GM13976 (cell line): ENCODE results near the gene MYO18A.

ENCODE experiments used
- DNase-seq: peaks from one replicate; pipeline ENCODE4 v3.0.0; 2012; ENCODE audit warnings: low spot score
- in situ Hi-C: fragments of 300-500 bp; cut with MboI; formaldehyde crosslinking; loops from one replicate; pipeline ENCODE4 v1.12.0; 2022; ENCODE audit warnings: low sequenced_read_pairs, mixed read lengths, inconsistent platforms; ENCODE audit not compliant: unreplicated experiment
- TF ChIP-seq, protein P1 (sequence below): IDR thresholded peaks from 2 replicates; pipeline ENCODE4 v1.5.1; 2012; ENCODE audit warnings: borderline replicate concordance, mild to moderate bottlenecking; ENCODE audit not compliant: insufficient read depth; ENCODE audit errors: extremely low read depth, missing control alignments, control extremely low read depth

MYO18A gene

DNA sequence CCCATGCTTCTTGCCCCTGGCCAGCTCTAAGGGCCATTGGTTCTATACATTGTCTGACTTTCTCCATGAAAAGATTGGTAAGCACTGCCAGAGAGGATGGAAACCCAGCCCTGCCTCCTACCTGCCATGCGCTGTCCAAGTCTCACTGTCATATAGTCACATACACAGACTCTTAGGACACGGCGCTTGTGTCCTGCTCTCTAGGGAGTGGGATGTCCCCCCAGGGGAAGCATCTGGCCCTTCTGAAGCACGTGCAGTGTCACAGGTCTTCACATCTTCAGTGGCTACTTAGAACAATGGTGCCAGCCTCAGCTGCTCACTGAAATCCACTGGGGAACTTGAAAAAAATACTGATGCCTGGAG is 38.7 kb downstream of the MYO18A start:
- TF ChIP-seq, protein P1, sequence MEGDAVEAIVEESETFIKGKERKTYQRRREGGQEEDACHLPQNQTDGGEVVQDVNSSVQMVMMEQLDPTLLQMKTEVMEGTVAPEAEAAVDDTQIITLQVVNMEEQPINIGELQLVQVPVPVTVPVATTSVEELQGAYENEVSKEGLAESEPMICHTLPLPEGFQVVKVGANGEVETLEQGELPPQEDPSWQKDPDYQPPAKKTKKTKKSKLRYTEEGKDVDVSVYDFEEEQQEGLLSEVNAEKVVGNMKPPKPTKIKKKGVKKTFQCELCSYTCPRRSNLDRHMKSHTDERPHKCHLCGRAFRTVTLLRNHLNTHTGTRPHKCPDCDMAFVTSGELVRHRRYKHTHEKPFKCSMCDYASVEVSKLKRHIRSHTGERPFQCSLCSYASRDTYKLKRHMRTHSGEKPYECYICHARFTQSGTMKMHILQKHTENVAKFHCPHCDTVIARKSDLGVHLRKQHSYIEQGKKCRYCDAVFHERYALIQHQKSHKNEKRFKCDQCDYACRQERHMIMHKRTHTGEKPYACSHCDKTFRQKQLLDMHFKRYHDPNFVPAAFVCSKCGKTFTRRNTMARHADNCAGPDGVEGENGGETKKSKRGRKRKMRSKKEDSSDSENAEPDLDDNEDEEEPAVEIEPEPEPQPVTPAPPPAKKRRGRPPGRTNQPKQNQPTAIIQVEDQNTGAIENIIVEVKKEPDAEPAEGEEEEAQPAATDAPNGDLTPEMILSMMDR = no peak
- in situ Hi-C loops = no loop called here
- DNase-seq = no peak

DNA sequence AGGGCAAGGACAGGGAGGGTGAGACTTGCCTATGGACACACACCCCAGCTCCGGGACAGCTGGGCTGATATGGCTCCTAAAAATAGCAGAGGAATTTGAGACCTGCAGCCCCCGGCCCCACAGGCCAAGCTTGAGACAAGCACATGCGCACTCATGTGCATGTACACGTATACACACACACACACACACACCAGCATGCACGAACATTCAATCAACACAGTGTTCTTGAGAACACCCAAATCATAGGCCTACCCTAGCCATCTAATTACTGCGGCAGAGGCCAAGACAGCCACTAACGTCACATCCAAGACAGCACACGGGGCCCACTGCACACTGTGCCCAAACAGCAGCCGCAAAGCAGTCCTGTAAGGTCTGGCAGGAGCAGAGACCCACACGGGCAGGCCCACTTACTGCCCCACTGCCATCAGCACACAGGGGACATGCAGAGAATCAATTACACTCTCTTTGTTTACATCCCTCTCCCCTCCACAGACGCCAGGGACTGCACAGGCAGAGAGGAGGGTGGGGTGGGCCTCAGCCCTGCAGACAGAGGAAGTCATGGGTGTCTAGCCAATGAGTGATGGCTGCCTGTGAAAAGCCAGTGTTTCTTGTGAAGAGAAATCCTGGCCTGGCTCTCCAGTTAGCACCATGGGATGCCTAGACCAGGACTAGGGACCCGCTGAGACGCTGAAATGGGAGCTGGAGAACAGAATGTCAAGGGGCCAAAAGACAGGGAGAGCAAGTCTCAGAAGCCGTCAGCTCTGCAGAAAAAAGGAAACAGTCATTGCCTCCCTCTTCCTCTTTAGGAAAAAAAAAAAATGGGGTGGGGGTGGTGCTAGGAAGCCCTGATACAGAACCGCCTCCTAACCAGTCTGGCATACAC is 39.3 kb downstream of the MYO18A start:
- in situ Hi-C loops = no loop called here
- peak; percentile 63 for DNase-seq
- TF ChIP-seq, protein P1 = no peak

DNA sequence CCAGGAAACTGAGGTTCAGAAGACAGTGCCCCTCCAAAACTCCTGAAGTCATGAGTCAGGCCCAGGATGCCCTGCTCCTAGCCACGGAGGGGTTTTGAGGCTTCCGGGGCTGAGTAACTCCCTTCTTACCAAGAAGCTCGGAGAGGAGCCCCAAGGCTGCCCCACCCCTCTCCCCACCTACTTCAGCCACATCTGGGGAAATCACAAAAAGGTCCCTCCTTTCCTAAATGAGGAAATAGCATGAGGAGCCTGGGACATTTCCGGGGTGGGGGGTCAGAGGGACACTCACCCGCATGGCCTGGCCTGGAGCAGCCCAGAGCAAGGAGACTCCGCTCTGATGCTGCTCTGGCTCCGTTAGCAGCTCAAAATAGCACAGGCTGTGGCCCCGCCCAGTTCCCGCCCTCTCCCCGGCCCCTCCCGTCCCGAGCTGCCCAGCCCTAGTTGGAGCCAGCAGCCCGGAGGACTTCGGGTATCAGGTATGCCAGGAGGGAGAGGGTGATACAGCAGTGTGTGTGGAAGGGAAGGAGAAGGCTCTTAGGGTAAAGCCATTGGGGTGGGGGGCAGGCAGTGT is 40.1 kb downstream of the MYO18A start:
- TF ChIP-seq, protein P1 = no peak
- in situ Hi-C loops = no loop called here
- DNase-seq = peak; percentile 85

DNA sequence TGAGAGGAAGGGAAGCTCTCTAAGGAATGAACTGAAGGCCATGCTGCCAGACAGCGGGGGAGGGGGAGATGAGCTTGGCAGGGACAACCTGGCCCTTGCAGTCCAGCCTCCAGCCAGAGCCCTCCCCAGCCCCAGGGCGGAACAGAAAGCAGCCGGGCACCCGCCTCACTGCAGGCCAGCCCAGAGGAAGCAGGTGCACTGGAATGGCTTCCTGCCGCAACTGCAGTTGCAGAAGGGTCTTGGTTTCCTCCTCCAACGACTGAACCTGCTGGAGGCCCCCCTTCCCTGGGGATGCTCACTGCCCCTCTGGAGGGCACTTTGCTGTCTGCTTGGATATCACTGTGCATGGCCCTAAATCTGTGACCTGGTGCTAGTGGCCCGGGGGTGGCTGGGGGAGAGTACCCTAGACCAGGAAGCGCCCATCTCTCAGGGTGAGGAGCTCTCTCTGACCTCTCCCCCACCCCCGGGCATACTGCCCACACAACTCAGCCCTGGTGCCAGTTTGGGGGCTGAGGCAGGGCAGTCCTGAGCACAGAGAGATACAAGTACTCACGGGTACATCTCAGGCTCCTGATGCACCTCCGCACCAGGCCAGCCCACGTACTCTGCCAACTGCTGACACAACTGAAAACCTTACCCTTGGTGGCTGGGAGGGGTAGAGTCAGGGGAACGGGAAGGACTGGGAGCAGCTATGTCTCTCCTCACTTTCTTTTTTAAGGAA is 41.1 kb downstream of the MYO18A start:
- TF ChIP-seq, protein P1 = no peak
- in situ Hi-C loops = no loop called here

DNA sequence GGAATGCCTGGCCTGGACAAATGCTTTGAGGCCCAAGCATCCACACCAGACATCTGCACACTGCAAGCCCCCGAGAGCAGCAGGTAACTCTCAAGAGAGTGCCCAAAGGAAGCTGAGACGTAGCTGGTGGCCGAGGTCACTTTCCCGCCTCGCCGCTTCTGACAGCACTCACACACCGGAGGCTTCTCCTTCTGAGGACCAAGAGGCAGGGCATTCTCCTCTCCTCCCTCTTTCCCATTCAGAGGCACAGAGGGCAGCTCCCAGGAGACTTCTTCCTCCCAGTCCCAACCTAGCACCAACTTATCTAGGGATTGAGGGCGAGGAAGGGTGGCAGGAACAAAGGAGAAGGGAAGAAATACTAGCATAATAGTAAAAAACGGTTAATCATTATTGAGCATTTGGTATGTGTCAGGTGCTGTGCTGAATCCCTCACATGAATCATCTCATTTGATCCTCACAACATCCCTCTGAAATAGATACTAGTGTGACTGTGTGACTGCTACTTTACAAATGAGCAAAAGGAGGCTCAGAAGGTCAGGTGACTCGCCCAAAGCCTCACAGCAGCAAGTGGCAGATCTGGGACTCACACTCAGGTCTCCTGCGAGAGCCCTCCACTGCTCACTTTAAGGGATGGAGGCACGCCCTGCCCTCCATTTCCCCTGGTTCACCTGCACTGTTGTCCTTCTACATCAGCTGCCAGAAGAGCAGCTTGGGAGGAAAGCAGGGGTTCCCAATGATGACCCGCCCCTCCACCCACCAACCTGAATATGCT is 41.8 kb downstream of the MYO18A start:
- TF ChIP-seq, protein P1 = no peak
- peak; percentile 59 for DNase-seq
- in situ Hi-C loops = no loop called here

More for the DNA sequence above, 41.1 kb downstream of the MYO18A start:
- DNase-seq = no peak
